SK-N-SH (cell line): ENCODE data around the gene KCNJ5. TPM values are rescaled to one million over a fixed set of nuclear protein-coding genes. Genes with fewer than 3 reads are reported as not detected.

ENCODE experiments used
- CTCF ChIA-PET: fragments of 300-600, 350-600 bp; formaldehyde crosslinking; extraction: SDS; loops from one replicate; lab custom pipeline; 2021; lab: Yijun Ruan, JAX
- POLR2A ChIA-PET: fragments of 350-600 bp; sonication (Branson Sonifier 250); formaldehyde crosslinking; extraction: SDS; loops from one replicate; lab custom pipeline; 2020; ENCODE audit warnings: antibody characterized with exemption, inconsistent platforms; lab: Yijun Ruan, JAX
- DNase-seq: peaks from one replicate; pipeline ENCODE4 v3.0.0; 2012
- H2AFZ ChIP-seq: fragments of 200-600 bp; sonication (generic); 2 replicates; pipeline ENCODE4 v1.8.1; 2016; ENCODE audit warnings: antibody characterized with exemption, mild to moderate bottlenecking, low read depth
- H3F3A ChIP-seq: fragments of 200-600 bp; sonication (generic); replicated peaks from 2 replicates; pipeline ENCODE3; 2016; ENCODE audit warnings: antibody characterized with exemption, mild to moderate bottlenecking; ENCODE audit not compliant: insufficient read depth
- H3K27ac ChIP-seq, 2 experiments: fragments of 200-500 bp in 1 of 2; fragments of 200-600 bp in 1 of 2; sonication (Bioruptor generic) in 1 of 2; sonication (generic), shearing (Covaris generic) in 1 of 2; 2 replicates each; pipeline versions ENCODE4 v1.5.1 to v1.6.1; 2014 to 2016; ENCODE audit warnings: low read depth in 2 of 2, inconsistent platforms in 1 of 2, low read length in 1 of 2, mild to moderate bottlenecking in 1 of 2, mixed read lengths in 1 of 2
- H3K27me3 ChIP-seq: fragments of 200-600 bp; sonication (generic), shearing (Covaris generic); 2 replicates; pipeline ENCODE4 v1.6.1; 2016; ENCODE audit warnings: mixed run types; ENCODE audit not compliant: insufficient read depth
- H3K36me3 ChIP-seq, 2 experiments: fragments of 200-500 bp in 1 of 2; fragments of 200-600 bp in 1 of 2; sonication (Bioruptor generic) in 1 of 2; sonication (generic) in 1 of 2; replicated peaks in 1 of 2; 2 replicates each; pipeline versions ENCODE3 to v1.5.1; 2014 to 2016; ENCODE audit warnings: low read length in 1 of 2, mild to moderate bottlenecking in 1 of 2; ENCODE audit not compliant: insufficient read depth in 2 of 2, control insufficient read depth in 1 of 2
- H3K4me1 ChIP-seq, 2 experiments: fragments of 200-500 bp in 1 of 2; fragments of 200-600 bp in 1 of 2; sonication (Bioruptor generic) in 1 of 2; sonication (generic), shearing (Covaris generic) in 1 of 2; 2 replicates each; pipeline versions ENCODE4 v1.5.1 to v1.6.1; 2014 to 2016; ENCODE audit warnings: low read depth in 1 of 2, low read length in 1 of 2, mixed run types in 1 of 2; ENCODE audit not compliant: insufficient read depth in 2 of 2, control insufficient read depth in 1 of 2
- H3K4me2 ChIP-seq: fragments of 200-600 bp; sonication (generic), shearing (Covaris generic); 2 replicates; pipeline ENCODE4 v1.6.1; 2017; ENCODE audit warnings: mixed run types
- H3K4me3 ChIP-seq, 2 experiments: fragments of 200-500 bp in 1 of 2; fragments of 200-600 bp in 1 of 2; sonication (Bioruptor generic) in 1 of 2; sonication (generic), shearing (Covaris generic) in 1 of 2; 2 replicates each; pipeline versions ENCODE4 v1.5.1 to v1.8.1; 2014 to 2016; ENCODE audit warnings: low read depth in 2 of 2, inconsistent platforms in 1 of 2, low read length in 1 of 2, mild to moderate bottlenecking in 1 of 2, mixed read lengths in 1 of 2, moderate library complexity in 1 of 2
- H3K79me2 ChIP-seq: fragments of 200-600 bp; sonication (generic); 2 replicates; pipeline ENCODE4 v1.8.1; 2017; ENCODE audit warnings: mild to moderate bottlenecking; ENCODE audit not compliant: insufficient read depth
- H3K9ac ChIP-seq: fragments of 200-600 bp; sonication (generic); 2 replicates; pipeline ENCODE4 v1.6.1; 2017; ENCODE audit warnings: mixed run types
- H3K9me2 ChIP-seq: fragments of 200-600 bp; sonication (generic); 2 replicates; pipeline ENCODE4 v1.6.1; 2017; ENCODE audit warnings: mixed run types
- H3K9me3 ChIP-seq: fragments of 200-600 bp; sonication (generic); 2 replicates; pipeline ENCODE4 v1.6.1; 2017; ENCODE audit warnings: mixed run types, mild to moderate bottlenecking, moderate library complexity
- H4K20me1 ChIP-seq: fragments of 200-600 bp; sonication (generic); 2 replicates; pipeline ENCODE4 v1.6.1; 2017; ENCODE audit warnings: mild to moderate bottlenecking, mixed run types; ENCODE audit not compliant: insufficient read depth
- CHD2 ChIP-seq: fragments of 150-350 bp; IDR thresholded peaks from 2 replicates; pipeline ENCODE4 v1.6.1; 2018; ENCODE audit warnings: low read length; ENCODE audit not compliant: partially characterized antibody
- CTCF ChIP-seq: fragments of 200-600 bp; sonication (generic); IDR thresholded peaks from 2 replicates; pipeline ENCODE4 v1.6.1; 2017; ENCODE audit warnings: antibody characterized with exemption, mild to moderate bottlenecking, moderate library complexity
- ELF1 ChIP-seq: IDR thresholded peaks from 2 replicates; pipeline ENCODE4 v1.4.0; 2012
- EZH2phosphoT487 ChIP-seq: fragments of 200-600 bp; sonication (generic); IDR thresholded peaks from 2 replicates; pipeline ENCODE4 v1.6.1; 2017; ENCODE audit warnings: low read depth, mixed run types, mild to moderate bottlenecking, antibody characterized with exemption, moderate library complexity, borderline replicate concordance
- FOSL2 ChIP-seq: IDR thresholded peaks from 2 replicates; pipeline ENCODE4 v1.4.0; 2012; ENCODE audit warnings: low read depth, mild to moderate bottlenecking, moderate library complexity, borderline replicate concordance
- FOXJ3 ChIP-seq: sonication (generic); formaldehyde crosslinking; IDR thresholded peaks from 2 replicates; pipeline ENCODE4 v1.5.1; 2020; ENCODE audit warnings: mild to moderate bottlenecking, missing genetic modification reagents
- FOXM1 ChIP-seq: IDR thresholded peaks from 2 replicates; pipeline ENCODE4 v1.4.0; 2012; ENCODE audit warnings: low read depth, mild to moderate bottlenecking
- GATA2 ChIP-seq: sonication (generic); formaldehyde crosslinking; IDR thresholded peaks from 2 replicates; pipeline ENCODE4 v1.5.0; 2020; ENCODE audit warnings: mild to moderate bottlenecking, missing genetic modification reagents
- IRF3 ChIP-seq: fragments of 150-350 bp; IDR thresholded peaks from 2 replicates; pipeline ENCODE4 v1.6.1; 2016; ENCODE audit warnings: mild to moderate bottlenecking, low read depth, low read length
- MXI1 ChIP-seq: IDR thresholded peaks from 2 replicates; pipeline ENCODE4 v1.6.1; 2012; ENCODE audit warnings: mild to moderate bottlenecking, low read depth, low read length, improper control_type of control experiment
- NRF1 ChIP-seq: IDR thresholded peaks from 2 replicates; pipeline ENCODE4 v1.6.1; 2012; ENCODE audit warnings: low read depth, mild to moderate bottlenecking, low read length
- RAD21 ChIP-seq: IDR thresholded peaks from 2 replicates; pipeline ENCODE4 v1.6.1; 2012; ENCODE audit warnings: mild to moderate bottlenecking, low read length
- RFX5 ChIP-seq: IDR thresholded peaks from 2 replicates; pipeline ENCODE4 v1.6.1; 2012; ENCODE audit warnings: mild to moderate bottlenecking, improper control_type of control experiment, low read length
- RXRA ChIP-seq: IDR thresholded peaks from 2 replicates; pipeline ENCODE4 v1.4.0; 2012; ENCODE audit warnings: low read depth, mild to moderate bottlenecking, borderline replicate concordance
- SMC3 ChIP-seq: IDR thresholded peaks from 2 replicates; pipeline ENCODE4 v1.6.1; 2012; ENCODE audit warnings: low read depth, low read length, improper control_type of control experiment
- YY1 ChIP-seq: IDR thresholded peaks from 2 replicates; pipeline ENCODE4 v1.4.0; 2012; ENCODE audit warnings: low read depth, mild to moderate bottlenecking
- WGBS: methylation state at CpG from one replicate; pipeline ENCODE4 v1.1.6; 2017; ENCODE audit warnings: low lambda C conversion rate; 5-methylcytosine and 5-hydroxymethylcytosine counted together
- polyA plus RNA-seq, 3 experiments: library from polyadenylated mRNA; depleted of rRNA; stranded (reverse); fragments of >200 nt; gene quantifications; 2 replicates each; pipeline ENCODE4 v1.2.3, GENCODE V29; 2012
- TF ChIP-seq, protein P1 (sequence below): IDR thresholded peaks from 2 replicates; pipeline ENCODE4 v1.4.0; 2012; ENCODE audit warnings: low read depth, borderline replicate concordance
- TF ChIP-seq, protein P2 (sequence below): IDR thresholded peaks from 2 replicates; pipeline ENCODE4; 2012
- TF ChIP-seq, protein P3 (sequence below): fragments of 150-350 bp; IDR thresholded peaks from 2 replicates; pipeline ENCODE4 v1.6.1; 2017; ENCODE audit warnings: antibody characterized with exemption, low read length, low read depth, borderline replicate concordance

Gene KCNJ5
- 0.03 TPM in 1 of 2 replicates, not detected in the other for polyA plus RNA-seq (2012; rRNA removed)
- polyA plus RNA-seq (2012; cell fraction: cytosol; rRNA removed) = not detected in 2 replicates
- 0.01 TPM in 1 of 2 replicates, not detected in the other for polyA plus RNA-seq (2012; cell fraction: nucleus; rRNA removed)

DNA sequence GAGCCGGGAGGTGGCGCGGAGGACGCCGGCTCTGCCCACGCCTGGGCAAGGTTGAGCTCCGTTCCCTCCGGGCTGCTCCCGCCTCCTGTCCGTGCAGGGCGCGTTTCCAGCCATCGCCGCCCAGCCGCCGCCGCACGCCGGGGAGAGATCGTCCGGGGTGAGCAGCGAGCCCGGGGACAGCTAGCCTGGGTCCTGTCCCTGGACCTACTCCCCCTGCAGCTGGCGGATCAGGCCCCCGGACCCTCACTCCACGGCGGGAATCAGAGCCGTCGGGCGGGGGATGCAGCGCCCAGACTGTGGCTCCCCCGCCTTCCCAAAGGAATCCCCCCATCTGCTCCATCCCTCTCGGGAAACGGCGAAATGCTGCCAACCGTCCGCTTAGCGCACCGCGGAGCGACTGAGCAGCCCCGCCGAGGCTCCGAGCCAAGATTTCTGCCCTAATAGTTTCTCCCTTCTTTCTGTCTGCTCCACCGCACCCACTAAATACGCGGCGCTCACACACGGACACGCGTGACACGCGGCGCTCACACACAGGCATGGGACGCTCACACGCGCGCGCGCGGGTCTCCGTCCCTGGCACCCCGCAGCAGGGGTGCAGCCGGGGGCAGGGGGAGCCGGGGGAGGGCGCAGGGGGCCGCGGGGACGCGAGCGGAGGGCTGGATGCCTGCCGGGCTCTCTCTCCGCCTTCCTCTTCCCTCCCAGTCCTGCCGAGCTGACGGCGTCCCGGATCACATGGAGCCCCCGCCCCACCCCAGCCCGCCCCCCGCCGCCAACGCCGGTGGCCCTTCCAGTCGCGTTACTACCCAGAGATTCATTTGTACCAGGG lies at the start of gene KCNJ5:
Gene KCNJ5 (plus strand): TSS at position 814 of the 826 bp plus-strand sequence. CDS start 19,918 bp downstream, outside the sequence.
- Histone ChIP-seq H3K9me2 (no peaks in the 10 kb centered on the region), H4K20me1 (no peaks in the 10 kb centered on the region)
- TF ChIP-seq MXI1 (peak; percentile 44; the same call in 1 of the 2 replicates), SMC3 (no peak), FOXJ3 (CRISPR knock-in tag) (no peak)
- TF ChIP-seq, protein P1, sequence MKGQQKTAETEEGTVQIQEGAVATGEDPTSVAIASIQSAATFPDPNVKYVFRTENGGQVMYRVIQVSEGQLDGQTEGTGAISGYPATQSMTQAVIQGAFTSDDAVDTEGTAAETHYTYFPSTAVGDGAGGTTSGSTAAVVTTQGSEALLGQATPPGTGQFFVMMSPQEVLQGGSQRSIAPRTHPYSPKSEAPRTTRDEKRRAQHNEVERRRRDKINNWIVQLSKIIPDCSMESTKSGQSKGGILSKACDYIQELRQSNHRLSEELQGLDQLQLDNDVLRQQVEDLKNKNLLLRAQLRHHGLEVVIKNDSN = no peak
- TF ChIP-seq, all 33 proteins: peak for 1
- Histone ChIP-seq H3K36me3 (no peaks in the 10 kb centered on the region), H3K4me1 (peaks cover 0 to 26% of the 10 kb centered on the region in 2 experiments; a peak in 2 of 4 replicates), H3K9me3 (no peaks in the 10 kb centered on the region), H3K4me2 (peak within 1 kb of the TSS; percentile 94), H3K27me3 (peaks cover 11% of the 10 kb centered on the region; the same call in 1 of the 2 replicates), H3K4me3 (peak within 1 kb of the TSS; percentile 53 to 65), H3K9ac (no peak within 1 kb of the TSS), H3K79me2 (no peaks in the 10 kb centered on the region), H3F3A (no peaks in the 10 kb centered on the region), H3K27ac (no peak within 1 kb of the TSS), H2AFZ (0 out of 2 replicates have a peak within 1 kb of the TSS, but pooled peaks have one; percentile 35)
- DNase-seq = peak; percentile 84
- ChIA-PET CTCF (interaction anchor here (0.6 to 13.1 kb wide), 7 partner anchors 10 to 733 kb away, joined by 3 to 872 read pairs (median 4); partner anchors contain the start of gene TP53AIP1), POLR2A (interaction anchor here (1.1 kb wide), 1 partner anchor 66 kb away, joined by 4 read pairs; no protein-coding TSS in a partner anchor)
- WGBS = 1% methylated on average over 44 of the region's 85 CpGs

GRCh38 chr11:128841461-128842072 lies 49.6 kb upstream of the KCNJ5 start:
- Histone ChIP-seq H3K9ac (no peak overlapping the region), H3K4me3 (no peak overlapping the region), H3K27ac (no peak overlapping the region), H3K4me1 (no peaks in the 10 kb centered on the region), H3K27me3 (no peaks in the 10 kb centered on the region), H3K4me2 (no peak overlapping the region), H3K9me2 (no peaks in the 10 kb centered on the region), H3K79me2 (no peaks in the 10 kb centered on the region), H3K36me3 (no peaks in the 10 kb centered on the region), H2AFZ (no peak overlapping the region), H3F3A (no peaks in the 10 kb centered on the region), H3K9me3 (no peaks in the 10 kb centered on the region), H4K20me1 (no peaks in the 10 kb centered on the region)
- POLR2A ChIA-PET = no interaction called here
- 81% methylated on average over 7 of the region's 7 CpGs for WGBS
- TF ChIP-seq RXRA (no peak), SMC3 (no peak), YY1 (no peak), FOXM1 (no peak), ELF1 (no peak), RFX5 (no peak), GATA2 (CRISPR knock-in tag) (no peak), IRF3 (no peak), EZH2phosphoT487 (no peak), NRF1 (no peak), CHD2 (no peak), FOSL2 (no peak), CTCF (no peak), RAD21 (no peak)
- TF ChIP-seq, protein P2, sequence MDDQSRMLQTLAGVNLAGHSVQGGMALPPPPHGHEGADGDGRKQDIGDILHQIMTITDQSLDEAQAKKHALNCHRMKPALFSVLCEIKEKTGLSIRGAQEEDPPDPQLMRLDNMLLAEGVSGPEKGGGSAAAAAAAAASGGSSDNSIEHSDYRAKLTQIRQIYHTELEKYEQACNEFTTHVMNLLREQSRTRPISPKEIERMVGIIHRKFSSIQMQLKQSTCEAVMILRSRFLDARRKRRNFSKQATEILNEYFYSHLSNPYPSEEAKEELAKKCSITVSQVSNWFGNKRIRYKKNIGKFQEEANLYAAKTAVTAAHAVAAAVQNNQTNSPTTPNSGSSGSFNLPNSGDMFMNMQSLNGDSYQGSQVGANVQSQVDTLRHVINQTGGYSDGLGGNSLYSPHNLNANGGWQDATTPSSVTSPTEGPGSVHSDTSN = no peak
- TF ChIP-seq, protein P3, sequence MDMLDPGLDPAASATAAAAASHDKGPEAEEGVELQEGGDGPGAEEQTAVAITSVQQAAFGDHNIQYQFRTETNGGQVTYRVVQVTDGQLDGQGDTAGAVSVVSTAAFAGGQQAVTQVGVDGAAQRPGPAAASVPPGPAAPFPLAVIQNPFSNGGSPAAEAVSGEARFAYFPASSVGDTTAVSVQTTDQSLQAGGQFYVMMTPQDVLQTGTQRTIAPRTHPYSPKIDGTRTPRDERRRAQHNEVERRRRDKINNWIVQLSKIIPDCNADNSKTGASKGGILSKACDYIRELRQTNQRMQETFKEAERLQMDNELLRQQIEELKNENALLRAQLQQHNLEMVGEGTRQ = no peak
- no peak for DNase-seq
- CTCF ChIA-PET = interaction anchor here (0.9 to 1.1 kb wide), 2 partner anchors 11 to 669 kb away, joined by 3 read pairs; no protein-coding TSS in a partner anchor
